Fibroblast of skin of abdomen (primary cell): ENCODE measurements around the gene FIBP.

Source experiments
- DNase-seq: peaks from one replicate; pipeline ENCODE4 v3.0.0-alpha.2; 2013

Gene FIBP

DNA sequence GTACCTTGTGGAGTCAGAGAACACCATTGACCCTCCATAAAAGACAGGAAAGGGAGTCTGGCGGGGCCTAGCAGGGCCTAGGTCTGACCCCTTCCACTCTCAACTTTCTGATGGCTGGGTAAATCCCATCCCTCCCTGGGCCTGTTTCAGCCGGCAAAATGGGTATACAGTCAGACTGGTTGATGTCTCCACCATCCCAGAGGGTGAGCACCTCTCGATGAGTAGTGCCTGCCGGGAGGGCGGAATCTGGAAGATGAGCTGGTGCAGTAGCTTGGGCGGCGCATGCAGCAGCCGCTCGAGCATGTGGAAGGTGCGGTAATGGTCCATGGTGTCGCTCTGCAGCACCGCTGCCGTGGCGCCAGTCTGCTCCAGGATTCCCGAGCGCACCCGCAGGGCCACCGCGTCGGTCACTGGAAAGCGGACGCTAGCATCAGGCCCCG, 528 bp downstream of the FIBP start:
- no peak for DNase-seq

DNA sequence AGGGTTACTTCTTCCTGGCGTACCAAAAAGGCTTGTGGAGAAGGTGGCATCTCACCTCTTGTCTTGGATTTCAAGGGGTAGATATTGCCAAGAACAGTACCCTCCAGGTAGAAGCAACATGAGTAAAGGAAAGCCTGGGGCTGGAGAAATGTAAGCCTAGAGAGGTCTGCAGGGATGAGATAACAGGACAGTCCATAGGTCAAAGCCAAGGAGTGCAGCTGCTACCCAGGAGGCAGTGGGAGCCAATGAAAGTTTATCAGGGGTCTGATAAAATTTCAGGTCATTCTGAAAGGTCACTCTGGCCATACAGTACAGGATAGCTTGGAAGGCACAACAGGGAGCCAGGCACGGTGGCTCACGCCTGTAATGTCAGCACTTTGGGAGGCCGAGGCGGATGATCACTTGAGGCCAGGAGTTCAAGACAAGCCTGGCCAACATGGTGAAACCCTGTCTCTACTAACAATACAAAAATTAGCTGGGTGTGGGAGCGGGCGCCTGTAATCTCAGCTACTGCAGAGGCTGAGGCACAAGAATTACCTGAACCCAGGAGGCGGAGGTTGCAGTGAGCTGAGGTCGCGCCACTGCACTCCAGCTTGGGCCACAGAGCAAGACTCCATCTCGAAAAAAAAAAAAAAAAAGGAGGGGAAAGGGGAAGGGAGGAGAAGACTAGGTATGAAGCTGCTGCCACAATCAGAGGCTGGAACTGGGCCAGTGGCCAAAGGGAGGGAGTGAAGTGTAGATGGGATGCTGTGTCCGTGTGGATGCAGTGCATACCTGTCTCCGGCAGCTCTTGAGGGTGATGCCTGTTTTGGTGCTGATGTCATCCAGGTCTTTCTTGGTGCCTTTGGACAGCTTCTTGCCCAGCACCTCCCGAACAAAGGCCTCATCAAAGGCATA, 1.2 kb downstream of the FIBP start:
- DNase-seq: no peak

DNA sequence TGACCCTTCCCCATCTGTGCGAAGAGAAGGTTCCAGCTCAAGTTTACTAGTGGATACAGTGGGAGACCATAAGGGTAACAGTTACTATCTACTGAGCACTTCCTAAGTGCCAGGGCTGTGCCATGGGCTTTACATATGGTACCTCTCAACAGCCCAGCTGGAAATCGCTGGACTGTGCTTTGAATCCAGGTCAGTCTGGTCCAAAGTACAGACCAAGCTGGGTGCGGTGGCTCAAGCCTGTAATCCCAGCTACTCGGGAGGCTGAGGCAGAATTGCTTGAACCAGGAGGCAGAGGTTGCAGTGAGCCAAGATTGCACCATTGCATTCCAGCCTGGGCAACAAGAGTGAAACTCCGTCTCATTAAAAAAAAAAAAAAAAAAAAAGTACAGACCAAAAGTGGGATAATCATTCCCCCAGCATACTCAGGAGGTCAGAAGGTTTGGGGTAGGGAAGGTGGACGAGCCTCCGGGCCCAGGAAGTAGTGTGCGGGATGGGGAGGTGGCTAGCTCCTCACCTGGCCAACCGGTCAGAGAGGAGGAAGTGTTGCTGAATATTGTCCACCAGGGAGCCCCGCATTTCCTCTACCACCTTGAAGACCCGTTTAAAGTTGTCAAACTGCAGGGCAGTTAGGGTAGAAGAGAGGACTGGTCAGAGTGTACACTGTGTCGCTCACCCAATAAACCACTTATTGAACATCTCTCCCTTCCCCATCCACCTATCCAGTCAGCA, 2.3 kb downstream of the FIBP start:
- DNase-seq: no peak

DNA sequence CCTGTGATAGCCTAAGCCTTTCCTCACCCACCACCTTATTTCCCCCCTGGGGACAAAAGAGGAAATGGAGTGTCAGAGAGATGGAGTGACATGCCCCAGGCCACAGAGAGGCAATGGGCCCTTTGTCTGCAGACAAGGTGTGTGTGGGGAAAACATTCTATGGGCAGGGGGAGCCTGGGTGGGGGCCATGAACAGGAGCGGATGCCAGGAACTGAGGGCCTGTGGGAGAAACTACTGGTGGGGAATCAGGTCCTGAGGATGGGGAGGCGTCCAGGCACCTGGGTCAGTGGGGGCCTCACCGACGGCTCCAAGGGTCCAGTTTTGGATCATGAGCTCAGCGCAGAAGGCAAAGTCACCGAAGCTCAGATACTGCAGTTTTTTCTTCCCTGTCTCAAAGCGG, 3.0 kb downstream of the FIBP start:
- no peak for DNase-seq

DNA sequence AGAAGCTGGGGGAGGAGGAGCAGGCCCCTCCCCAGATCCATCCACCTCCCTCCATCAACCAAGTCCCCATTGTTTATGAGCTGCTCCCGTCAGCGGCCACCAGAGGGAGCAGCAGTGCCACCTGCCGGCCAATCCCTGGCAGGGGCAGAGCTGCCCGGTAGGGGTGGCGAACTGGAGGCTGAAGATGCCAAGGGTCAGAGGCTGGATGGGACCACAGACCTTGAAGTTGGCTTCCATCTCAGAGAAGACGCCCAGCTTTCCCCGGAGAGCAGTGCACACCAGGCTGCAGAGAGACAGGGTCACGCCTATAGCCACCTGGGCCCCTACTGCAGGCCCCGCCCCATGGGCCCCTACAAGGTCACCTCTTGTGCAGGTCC, 3.6 kb downstream of the FIBP start:
- DNase-seq: peak; percentile 61

DNA sequence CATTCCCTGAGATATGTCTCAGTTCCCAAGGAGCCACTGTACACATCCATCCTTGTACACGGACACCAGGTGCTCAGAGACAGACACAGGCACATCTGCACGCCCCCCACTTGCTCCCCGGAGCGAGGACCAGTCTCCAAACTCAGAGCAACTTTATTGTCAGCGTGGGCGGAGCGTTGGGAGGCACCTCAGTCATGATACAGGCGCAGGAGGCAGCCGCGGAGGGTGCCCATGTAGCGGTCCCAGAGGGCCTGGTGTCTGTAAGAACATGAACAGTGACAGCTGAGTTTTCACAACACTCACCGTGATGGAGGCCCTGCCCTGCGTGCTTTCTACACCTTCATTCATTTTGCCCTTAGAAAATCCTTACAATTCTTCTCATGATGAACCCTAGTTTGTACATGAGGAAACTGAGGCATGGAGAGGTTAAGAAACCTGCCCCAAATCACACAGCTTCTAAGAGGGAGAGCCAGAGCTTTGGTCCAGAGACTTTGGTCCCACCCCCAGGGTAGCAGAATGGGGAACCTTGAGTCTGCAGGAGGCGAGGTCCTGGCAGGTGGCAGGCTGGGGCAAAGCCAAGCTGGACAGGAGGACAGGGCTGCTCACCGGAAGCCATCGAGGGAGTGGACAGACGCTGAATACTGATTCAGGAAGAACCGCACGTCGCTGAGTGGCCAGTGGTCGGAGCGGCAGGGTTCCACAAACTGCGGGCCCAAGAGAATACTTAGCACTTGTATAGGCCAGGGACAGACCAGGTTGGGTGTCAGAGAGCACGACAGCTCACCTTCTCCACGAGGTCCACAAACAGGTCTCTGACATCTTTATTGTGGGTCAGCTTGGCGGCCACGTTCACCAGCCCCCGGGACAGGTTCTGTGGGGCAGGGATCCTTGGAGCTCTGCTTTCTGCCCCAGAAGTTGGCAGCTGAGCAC, 4.2 kb downstream of the FIBP start:
- DNase-seq: no peak

DNA sequence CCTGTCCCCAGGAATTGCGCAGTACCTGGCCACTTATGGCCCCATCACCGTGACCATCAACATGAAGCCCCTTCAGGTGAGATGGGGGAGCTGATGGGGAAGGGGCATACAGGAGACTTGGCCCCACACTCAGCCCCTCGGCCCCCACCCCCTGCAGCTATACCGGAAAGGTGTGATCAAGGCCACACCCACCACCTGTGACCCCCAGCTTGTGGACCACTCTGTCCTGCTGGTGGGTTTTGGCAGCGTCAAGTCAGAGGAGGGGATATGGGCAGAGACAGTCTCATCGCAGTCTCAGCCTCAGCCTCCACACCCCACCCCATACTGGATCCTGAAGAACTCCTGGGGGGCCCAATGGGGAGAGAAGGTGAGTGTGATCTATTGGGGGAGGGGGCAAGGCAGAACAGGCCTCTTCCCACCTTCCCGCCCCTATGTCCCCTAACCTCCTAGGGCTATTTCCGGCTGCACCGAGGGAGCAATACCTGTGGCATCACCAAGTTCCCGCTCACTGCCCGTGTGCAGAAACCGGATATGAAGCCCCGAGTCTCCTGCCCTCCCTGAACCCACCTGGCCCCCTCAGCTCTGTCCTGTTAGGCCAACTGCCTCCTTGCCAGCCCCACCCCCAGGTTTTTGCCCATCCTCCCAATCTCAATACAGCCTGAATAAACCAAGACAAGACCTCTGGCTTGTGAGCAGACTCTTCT, 5.1 kb downstream of the FIBP start:
- no peak for DNase-seq

DNA sequence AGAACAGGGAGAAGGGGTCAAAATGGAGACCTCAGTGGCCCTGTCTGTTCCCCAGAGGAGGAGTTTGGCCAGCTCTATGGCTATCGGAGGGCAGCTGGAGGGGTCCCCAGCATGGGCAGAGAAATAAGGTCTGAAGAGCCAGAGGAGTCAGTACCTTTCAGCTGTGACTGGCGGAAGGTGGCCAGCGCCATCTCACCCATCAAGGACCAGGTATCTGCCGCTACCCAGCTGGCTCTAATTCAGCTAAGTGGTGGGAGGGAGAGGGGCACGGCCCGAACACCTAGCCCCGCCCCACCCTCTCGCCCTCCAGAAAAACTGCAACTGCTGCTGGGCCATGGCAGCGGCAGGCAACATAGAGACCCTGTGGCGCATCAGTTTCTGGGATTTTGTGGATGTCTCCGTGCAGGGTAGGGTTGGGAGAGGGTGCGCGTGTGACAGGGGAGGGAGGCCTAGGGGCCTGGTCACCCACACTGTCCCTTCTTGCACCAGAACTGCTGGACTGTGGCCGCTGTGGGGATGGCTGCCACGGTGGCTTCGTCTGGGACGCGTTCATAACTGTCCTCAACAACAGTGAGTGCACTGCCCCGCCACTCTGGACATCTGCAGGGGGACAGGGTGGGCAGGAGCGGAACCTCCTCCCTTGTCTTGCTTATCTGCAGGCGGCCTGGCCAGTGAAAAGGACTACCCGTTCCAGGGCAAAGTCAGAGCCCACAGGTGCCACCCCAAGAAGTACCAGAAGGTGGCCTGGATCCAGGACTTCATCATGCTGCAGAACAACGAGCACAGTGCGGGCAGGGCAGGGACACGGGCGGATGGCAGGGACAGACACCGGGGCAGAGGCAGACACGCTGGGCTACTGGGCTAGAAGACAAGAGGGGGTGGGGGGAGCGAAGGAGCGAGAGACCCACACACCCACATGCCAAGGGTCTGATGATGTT, 5.9 kb downstream of the FIBP start:
- no peak for DNase-seq

DNA sequence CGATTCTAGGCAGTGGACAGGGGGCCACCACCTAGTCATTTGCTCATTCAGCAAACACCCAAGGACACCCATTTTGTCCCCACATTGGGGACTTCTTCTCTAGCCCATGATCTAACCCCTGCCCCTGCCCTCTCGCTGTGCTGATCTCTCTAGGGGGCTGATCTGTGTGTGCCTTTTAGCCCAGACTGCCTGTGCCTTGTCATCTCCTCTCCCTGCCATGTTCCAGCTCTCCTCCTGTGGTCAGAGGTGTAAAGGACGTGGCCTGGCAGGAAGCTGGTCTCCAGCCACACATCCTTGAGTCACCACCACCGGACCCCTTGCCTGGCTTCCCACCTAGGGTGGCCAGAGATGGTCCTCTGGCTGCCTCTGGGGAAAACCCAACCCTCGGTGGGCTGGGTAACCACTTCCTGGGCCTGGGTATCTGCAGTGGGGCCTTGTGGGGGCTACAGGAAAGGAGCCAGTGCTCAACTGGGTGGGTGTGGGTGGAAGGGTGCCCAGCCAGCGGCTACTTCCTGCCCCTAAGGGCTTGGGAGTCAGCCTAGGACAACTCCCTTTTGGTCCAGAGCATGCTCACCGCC, 7.3 kb downstream of the FIBP start:
- no peak for DNase-seq

DNA sequence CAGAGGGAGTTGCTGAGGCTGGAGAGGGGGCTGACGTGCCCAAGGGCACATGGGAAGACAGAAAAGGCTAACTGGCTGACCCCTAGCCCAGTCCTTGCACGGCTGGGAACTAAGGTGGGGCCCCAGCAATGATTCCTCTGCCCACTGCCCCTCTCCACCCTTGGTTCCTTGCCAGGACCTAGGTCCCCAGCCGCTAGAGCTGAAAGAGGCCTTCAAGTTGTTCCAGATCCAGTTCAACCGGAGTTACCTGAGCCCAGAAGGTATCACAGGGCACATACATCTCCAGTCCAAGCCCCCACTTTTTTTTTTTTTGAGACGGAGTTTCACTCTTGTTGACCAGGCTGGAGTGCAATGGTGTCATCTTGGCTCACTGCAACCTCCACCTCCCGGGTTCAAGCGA, 8.2 kb downstream of the FIBP start:
- DNase-seq: no peak

DNA sequence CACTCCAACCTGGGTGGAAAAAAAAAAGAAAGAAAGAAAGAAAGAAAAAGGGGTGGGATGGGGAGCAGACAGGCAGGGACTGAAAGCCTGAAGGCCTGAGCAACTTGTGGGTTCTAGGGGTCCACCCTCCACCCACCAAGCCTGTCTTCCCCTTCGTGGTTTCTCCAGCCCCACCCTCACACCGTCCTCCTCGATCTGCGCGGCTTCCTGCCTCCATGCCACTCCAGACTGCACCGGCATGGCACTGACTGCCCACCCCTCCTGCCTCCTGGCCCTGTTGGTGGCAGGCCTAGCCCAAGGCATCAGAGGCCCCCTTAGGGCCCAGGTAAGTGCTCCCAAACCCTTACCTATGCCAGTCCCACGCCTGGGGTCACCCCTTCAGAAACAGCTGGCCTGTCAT, 8.7 kb downstream of the FIBP start, which contains the start of gene CTSW:
Gene CTSW, plus strand, starts transcription at position 221 of the 400 bp plus-strand sequence. Its CDS starts 18 bp downstream, at position 239.
- DNase-seq: no peak

DNA sequence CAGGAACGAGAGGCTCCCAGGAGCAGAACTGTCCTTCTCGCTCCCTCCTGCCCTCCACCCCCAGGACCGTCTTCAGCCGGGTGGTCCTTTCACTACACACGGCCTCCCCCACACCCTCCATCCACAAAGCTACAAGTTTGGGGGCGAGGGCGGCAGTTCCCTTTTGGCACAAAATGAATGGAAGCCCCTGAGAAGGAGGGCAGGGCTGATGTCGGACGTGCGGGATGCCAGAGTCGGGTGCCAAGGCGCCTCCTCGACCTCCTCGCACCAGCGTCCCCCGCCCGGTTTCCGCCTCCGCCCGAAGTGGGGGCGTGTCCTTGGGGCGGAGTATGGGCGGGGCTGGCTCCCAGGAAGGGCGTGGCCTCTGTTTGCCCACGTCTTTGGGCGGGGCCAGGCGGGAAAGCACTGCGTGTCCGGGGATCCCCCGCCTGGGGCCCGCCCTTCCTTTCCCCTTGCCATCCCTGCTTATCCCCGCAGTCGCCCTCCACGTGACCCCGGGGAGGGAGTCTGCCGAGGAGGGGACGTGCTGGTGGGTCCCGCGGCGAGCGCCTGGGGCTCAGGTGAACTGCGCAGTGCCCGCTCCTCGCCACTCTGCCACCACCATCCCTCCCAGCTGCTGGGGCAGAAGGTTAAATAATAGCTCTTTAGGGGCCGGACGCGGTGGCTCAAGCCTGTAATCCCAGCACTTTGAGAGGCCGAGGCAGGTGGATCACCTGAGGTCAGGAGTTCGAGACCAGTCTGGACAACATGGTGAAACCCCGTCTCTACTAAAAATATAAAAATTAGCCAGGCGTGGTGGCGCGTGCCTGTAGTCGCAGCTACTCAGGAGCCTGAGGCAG, 14.7 kb downstream of the FIBP start:
- DNase-seq: peak; percentile 92

DNA sequence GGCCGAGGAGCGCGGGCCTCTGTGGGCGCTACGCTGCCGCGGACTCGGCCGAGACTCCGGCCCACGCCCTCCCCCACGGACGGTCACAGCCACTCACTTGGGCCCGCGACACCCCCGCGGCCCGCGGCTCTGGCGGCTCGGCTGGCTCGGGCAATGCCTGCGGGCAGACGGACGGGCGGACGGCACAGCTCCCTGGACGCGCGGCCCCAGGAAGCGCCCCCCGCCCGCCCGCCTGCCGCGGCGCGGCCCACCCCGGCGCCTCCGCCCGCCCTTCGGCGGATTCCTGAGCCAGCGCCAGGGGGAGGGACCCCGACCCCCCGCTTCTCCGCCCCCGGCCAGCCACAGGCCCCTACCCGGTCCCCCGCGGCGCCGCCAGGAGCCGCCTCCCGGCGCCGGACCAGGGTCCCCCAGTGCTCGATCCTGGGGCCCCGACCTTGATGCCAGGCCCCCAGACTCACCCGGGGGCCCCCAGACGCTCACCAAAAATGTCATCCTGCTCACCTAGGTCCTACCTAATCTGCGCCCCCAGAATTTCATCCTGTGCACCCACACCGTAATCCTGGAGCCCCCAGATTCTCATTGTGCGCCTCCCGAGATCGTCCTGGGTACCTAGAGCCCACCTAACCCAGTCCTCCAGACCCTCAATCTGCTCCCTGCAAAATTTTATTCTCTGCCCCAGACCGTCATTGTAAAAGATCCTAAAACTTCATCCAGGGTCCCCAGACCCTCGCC, 15.5 kb downstream of the FIBP start, which contains the start of gene EFEMP2:
Gene EFEMP2, minus strand, starts transcription at position 215 of the 732 bp plus-strand sequence. CDS start 446 bp downstream, outside the sequence.
- DNase-seq: peak; percentile 75

DNA sequence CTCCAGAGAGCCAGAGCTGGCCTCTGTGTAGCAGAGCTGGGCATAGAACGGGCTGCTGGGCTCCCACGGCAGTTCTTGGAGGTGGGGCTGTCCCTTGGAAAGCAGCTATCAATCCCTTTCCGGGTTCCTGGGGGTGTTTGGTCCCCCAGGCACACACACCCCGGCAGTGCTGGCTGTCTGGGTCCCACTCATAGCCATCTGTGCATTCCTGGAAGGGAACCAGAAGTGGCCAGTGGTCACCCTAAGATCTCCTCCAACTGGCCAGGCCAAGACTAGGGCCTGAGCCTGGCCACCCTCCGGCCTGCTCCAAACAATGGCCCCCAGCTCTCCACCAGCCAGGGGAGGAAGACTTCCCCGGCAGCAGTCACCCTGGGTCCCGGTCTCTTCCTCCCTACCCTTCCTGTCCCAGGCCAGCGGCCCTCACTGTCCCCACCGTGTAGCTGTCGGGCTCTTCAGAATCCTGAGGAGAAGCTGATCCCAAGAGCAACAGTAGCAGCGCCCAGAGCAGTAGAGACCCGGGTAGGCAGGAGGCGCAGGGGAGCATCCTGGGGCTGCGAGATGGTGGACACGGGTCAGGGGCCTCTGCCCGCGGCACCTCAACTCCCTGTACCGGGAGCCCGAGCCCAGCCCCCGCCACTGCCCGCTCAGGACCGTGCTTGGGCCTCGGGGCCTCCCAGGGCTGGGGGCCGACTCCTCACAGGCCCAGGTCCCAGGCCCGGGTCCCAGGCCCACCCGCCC, 16.3 kb downstream of the FIBP start:
- DNase-seq: no peak

DNA sequence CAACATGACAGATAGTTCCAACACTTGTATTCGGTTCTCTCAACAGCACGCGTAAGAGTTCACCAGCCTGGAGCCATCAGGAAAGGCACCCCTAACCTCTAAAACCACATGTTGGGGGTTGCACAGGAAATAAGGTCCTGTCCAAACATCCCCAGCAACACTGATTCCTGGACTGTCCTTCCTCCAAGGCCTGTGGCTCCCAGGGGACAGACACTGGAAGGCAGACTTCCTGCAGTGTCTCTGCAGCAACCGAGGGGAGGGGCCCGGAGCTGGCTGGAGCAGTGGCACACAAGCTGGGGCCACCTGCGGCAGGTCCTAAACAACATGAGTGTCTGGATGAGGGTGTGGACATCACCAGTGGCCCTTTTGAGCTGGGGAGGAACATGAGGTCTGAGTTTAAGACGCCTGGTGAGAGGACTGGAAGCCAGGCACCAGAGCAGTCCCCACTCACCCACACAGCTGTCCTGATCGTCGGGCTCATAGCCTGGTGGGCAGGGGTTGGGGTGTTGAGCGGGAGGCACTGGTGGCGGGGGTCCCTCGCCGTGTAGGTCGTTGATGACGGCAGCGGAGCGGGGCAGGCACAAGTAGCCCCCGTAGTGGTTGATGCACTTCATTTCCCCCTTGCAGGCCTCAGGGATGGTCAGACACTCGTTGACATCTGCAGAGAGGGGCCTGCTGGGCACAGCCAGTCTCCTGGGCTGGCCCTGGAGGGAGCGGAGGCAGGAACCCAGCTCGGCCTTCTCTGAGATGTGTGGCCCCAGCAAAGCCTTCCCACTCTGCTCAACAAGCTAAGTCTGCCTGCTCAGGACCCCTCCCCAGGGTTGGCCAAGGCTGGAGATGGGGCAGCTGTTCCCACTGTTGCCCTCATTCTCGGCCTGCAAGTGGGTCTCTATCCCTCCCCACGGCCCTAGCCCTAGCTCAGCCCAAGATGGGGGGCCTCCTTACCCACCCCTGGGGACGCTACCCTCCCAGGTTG, 17.3 kb downstream of the FIBP start:
- no peak for DNase-seq

DNA sequence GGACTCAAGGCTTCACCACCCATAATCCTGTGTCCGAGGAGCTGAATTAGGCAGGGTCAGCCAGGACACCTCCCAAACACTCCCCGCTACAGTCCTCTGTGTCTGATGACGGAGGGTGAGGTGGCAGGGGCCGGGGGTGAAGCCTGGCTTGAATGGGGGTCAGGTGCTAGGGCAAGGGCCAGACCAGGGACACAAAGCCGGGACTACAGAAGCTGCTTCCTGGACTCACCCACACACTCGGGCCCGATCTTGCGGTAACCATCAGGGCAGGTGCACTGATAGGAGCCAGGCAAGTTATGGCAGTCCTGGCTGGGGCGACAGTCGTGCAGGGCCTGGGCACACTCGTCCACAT, 18.0 kb downstream of the FIBP start:
- no peak for DNase-seq
